ENCODE results near the gene USP17L20. TPM values are rescaled to one million over a fixed set of nuclear protein-coding genes. Genes with fewer than 3 reads are reported as not detected.
"Not testable (repeated sequence)": the region's sequence is repeated elsewhere in the genome, so short reads cannot be mapped to it uniquely, and the experiment has no call there.

Gene USP17L20
- polyA plus RNA-seq (2013): not detected in 2 replicates

DNA sequence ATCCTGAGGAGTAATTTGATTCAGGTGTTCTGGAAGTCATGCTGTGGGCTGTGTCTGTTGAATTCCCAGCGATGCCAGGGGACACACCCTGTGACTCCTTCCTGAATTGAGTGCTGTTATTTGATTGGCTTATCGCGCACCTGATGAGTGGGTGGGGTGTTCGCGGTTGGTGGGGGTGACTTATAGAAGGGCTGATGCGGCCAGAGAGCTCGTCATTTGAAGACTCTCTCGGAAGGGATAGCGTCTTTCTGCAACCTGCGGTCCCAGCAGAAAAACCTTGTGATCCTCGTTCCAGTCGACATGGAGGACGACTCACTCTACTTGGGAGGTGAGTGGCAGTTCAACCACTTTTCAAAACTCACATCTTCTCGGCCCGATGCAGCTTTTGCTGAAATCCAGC, at the start of gene USP17L20:
Gene USP17L20 (plus strand): TSS at position 301 of the 400 bp plus-strand sequence. CDS start 0 bp downstream, at position 301.
- H3K4me2 ChIP-seq (ENCODE audit: low read length); H3K79me2 ChIP-seq (ENCODE audit: control insufficient read depth, insufficient read depth, low read length, poor library complexity); H3K27ac ChIP-seq (ENCODE audit: low read depth, low read length); H3K4me3 ChIP-seq (ENCODE audit: low read depth, low read length); H2BK120ac ChIP-seq (ENCODE audit: insufficient read depth, low read length, poor library complexity); H2AK5ac ChIP-seq (ENCODE audit: low read length); H3K9ac ChIP-seq (ENCODE audit: low read length); H4K8ac ChIP-seq (ENCODE audit: low read depth, low read length); H3K14ac ChIP-seq (ENCODE audit: low read length); H3K79me1 ChIP-seq (ENCODE audit: low read length); H3K23ac ChIP-seq (ENCODE audit: low read length); H2BK5ac ChIP-seq (ENCODE audit: low read depth, low read length, poor library complexity); H3K18ac ChIP-seq (ENCODE audit: low read length); H4K12ac ChIP-seq (ENCODE audit: low read depth, low read length); H4K91ac ChIP-seq (ENCODE audit: low read depth, low read length); H3K27me3 ChIP-seq (ENCODE audit: insufficient read depth, low read length); H2BK12ac ChIP-seq (ENCODE audit: low read length); H3K4me1 ChIP-seq (ENCODE audit: control insufficient read depth in 1 of 2, insufficient read depth in 2 of 2, low read length in 2 of 2); H2AFZ ChIP-seq (ENCODE audit: insufficient read depth, low read length, poor library complexity); H3K36me3 ChIP-seq (ENCODE audit: control insufficient read depth in 1 of 2, insufficient read depth in 2 of 2, low read length in 2 of 2); DNase-seq; H3K9me3 ChIP-seq (ENCODE audit: insufficient read depth, low read depth, low read length); H3K4ac ChIP-seq (ENCODE audit: low read depth, low read length): not testable (repeated sequence)
- no CpG with 5 or more reads among the region's 15 CpGs for whole genome bisulfite sequencing (ENCODE audit: extremely low coverage, insufficient coverage, insufficient read length)

DNA sequence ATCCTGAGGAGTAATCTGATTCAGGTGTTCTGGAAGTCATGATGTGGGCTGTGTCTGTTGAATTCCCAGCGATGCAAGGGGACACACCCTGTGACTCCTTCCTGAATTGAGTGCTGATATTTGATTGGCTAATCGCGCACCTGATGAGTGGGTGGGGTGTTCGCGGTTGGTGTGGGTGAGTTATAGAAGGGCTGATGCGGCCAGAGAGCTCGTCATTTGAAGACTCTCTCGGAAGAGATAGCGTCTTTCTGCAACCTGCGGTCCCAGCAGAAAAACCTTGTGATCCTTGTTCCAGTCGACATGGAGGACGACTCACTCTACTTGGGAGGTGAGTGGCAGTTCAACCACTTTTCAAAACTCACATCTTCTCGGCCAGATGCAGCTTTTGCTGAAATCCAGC, 47.6 kb upstream of the USP17L20 start, which contains the start of gene USP17L10:
Gene USP17L10 (plus strand): TSS at position 301 of the 400 bp plus-strand sequence. CDS start 0 bp downstream, at position 301.
- H3K79me1 ChIP-seq (ENCODE audit: low read length); H2BK120ac ChIP-seq (ENCODE audit: insufficient read depth, low read length, poor library complexity); H3K27me3 ChIP-seq (ENCODE audit: insufficient read depth, low read length); H3K27ac ChIP-seq (ENCODE audit: low read depth, low read length); H2BK5ac ChIP-seq (ENCODE audit: low read depth, low read length, poor library complexity); H2AFZ ChIP-seq (ENCODE audit: insufficient read depth, low read length, poor library complexity); H3K9me3 ChIP-seq (ENCODE audit: insufficient read depth, low read depth, low read length); H3K4me3 ChIP-seq (ENCODE audit: low read depth, low read length); H2BK12ac ChIP-seq (ENCODE audit: low read length); H3K4me2 ChIP-seq (ENCODE audit: low read length); H3K9ac ChIP-seq (ENCODE audit: low read length); DNase-seq; H3K36me3 ChIP-seq (ENCODE audit: control insufficient read depth in 1 of 2, insufficient read depth in 2 of 2, low read length in 2 of 2); H3K4ac ChIP-seq (ENCODE audit: low read depth, low read length); H3K4me1 ChIP-seq (ENCODE audit: control insufficient read depth in 1 of 2, insufficient read depth in 2 of 2, low read length in 2 of 2); H2AK5ac ChIP-seq (ENCODE audit: low read length); H3K79me2 ChIP-seq (ENCODE audit: control insufficient read depth, insufficient read depth, low read length, poor library complexity); H4K8ac ChIP-seq (ENCODE audit: low read depth, low read length); H4K91ac ChIP-seq (ENCODE audit: low read depth, low read length); H3K18ac ChIP-seq (ENCODE audit: low read length); H3K23ac ChIP-seq (ENCODE audit: low read length); H4K12ac ChIP-seq (ENCODE audit: low read depth, low read length); H3K14ac ChIP-seq (ENCODE audit: low read length): not testable (repeated sequence)
- no CpG with 5 or more reads among the region's 13 CpGs for WGBS (ENCODE audit: extremely low coverage, insufficient coverage, insufficient read length)

GRCh38 chr4:9214701-9215100, 43.2 kb upstream of the USP17L20 start:
- not testable (repeated sequence) for H3K4me1 ChIP-seq (ENCODE audit: control insufficient read depth in 1 of 2, insufficient read depth in 2 of 2, low read length in 2 of 2); H4K91ac ChIP-seq (ENCODE audit: low read depth, low read length); H3K79me2 ChIP-seq (ENCODE audit: control insufficient read depth, insufficient read depth, low read length, poor library complexity); H3K27ac ChIP-seq (ENCODE audit: low read depth, low read length); H2BK5ac ChIP-seq (ENCODE audit: low read depth, low read length, poor library complexity); H3K14ac ChIP-seq (ENCODE audit: low read length); H3K36me3 ChIP-seq (ENCODE audit: control insufficient read depth in 1 of 2, insufficient read depth in 2 of 2, low read length in 2 of 2); DNase-seq; H3K27me3 ChIP-seq (ENCODE audit: insufficient read depth, low read length); H3K4ac ChIP-seq (ENCODE audit: low read depth, low read length); H3K4me3 ChIP-seq (ENCODE audit: low read depth, low read length); H3K9ac ChIP-seq (ENCODE audit: low read length); H3K23ac ChIP-seq (ENCODE audit: low read length); H2BK120ac ChIP-seq (ENCODE audit: insufficient read depth, low read length, poor library complexity); H4K8ac ChIP-seq (ENCODE audit: low read depth, low read length); H3K18ac ChIP-seq (ENCODE audit: low read length); H3K9me3 ChIP-seq (ENCODE audit: insufficient read depth, low read depth, low read length); H4K12ac ChIP-seq (ENCODE audit: low read depth, low read length); H2AK5ac ChIP-seq (ENCODE audit: low read length); H3K79me1 ChIP-seq (ENCODE audit: low read length); H2BK12ac ChIP-seq (ENCODE audit: low read length); H2AFZ ChIP-seq (ENCODE audit: insufficient read depth, low read length, poor library complexity); H3K4me2 ChIP-seq (ENCODE audit: low read length)
- WGBS (ENCODE audit: extremely low coverage, insufficient coverage, insufficient read length): no CpG with 5 or more reads among the region's 14 CpGs

DNA sequence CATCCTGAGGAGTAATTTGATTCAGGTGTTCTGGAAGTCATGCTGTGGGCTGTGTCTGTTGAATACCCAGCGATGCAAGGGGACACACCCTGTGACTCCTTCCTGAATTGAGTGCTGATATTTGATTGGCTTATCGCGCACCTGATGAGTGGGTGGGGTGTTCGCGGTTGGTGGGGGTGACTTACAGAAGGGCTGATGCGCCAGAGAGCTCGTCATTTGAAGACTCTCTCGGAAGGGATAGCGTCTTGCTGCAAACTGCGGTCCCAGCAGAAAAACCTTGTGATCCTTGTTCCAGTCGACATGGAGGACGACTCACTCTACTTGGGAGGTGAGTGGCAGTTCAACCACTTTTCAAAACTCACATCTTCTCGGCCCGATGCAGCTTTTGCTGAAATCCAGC, 42.8 kb upstream of the USP17L20 start, which contains the start of gene USP17L11:
Gene USP17L11 (plus strand): TSS at position 301 of the 400 bp plus-strand sequence. CDS start 0 bp downstream, at position 301.
- not testable (repeated sequence) for H3K36me3 ChIP-seq (ENCODE audit: control insufficient read depth in 1 of 2, insufficient read depth in 2 of 2, low read length in 2 of 2); H3K4me1 ChIP-seq (ENCODE audit: control insufficient read depth in 1 of 2, insufficient read depth in 2 of 2, low read length in 2 of 2); H3K4ac ChIP-seq (ENCODE audit: low read depth, low read length); DNase-seq; H2AK5ac ChIP-seq (ENCODE audit: low read length); H4K12ac ChIP-seq (ENCODE audit: low read depth, low read length); H3K79me2 ChIP-seq (ENCODE audit: control insufficient read depth, insufficient read depth, low read length, poor library complexity); H3K9me3 ChIP-seq (ENCODE audit: insufficient read depth, low read depth, low read length); H3K27ac ChIP-seq (ENCODE audit: low read depth, low read length); H3K4me2 ChIP-seq (ENCODE audit: low read length); H3K18ac ChIP-seq (ENCODE audit: low read length); H2AFZ ChIP-seq (ENCODE audit: insufficient read depth, low read length, poor library complexity); H3K79me1 ChIP-seq (ENCODE audit: low read length); H3K27me3 ChIP-seq (ENCODE audit: insufficient read depth, low read length); H2BK5ac ChIP-seq (ENCODE audit: low read depth, low read length, poor library complexity); H3K9ac ChIP-seq (ENCODE audit: low read length); H3K23ac ChIP-seq (ENCODE audit: low read length); H3K14ac ChIP-seq (ENCODE audit: low read length); H4K8ac ChIP-seq (ENCODE audit: low read depth, low read length); H3K4me3 ChIP-seq (ENCODE audit: low read depth, low read length); H2BK12ac ChIP-seq (ENCODE audit: low read length); H2BK120ac ChIP-seq (ENCODE audit: insufficient read depth, low read length, poor library complexity); H4K91ac ChIP-seq (ENCODE audit: low read depth, low read length)
- no CpG with 5 or more reads among the region's 14 CpGs for WGBS (ENCODE audit: extremely low coverage, insufficient coverage, insufficient read length)

Data from trophoblast cell (in vitro differentiated cells and primary cell).